Activated naive CD8-positive, alpha-beta T cell treated with anti-CD3 and anti-CD28 coated beads, Interleukin-2, amount 10 ng/mL, durations not matched to agents 7 days and 5 days (primary cell): ENCODE measurements around the gene APOL2. TPM values are rescaled to one million over a fixed set of nuclear protein-coding genes. Genes with fewer than 3 reads are reported as not detected.
A peak's percentile ranks its signal among the peaks of the same experiment; 100 is the strongest.
"Not testable (repeated sequence)": the region's sequence is repeated elsewhere in the genome, so short reads cannot be mapped to it uniquely, and the experiment has no call there.

Experiments used
- ATAC-seq: fragments of 150-1000 bp; cut with Tn5 transposase; one replicate; pipeline ENCODE4 v1.10.0; 2021; ENCODE audit warnings: low read depth, moderate library complexity
- POLR2A ChIA-PET: fragments of 350-600 bp; sonication (Branson Sonifier 250); formaldehyde crosslinking; loops from one replicate; lab custom pipeline; 2021; ENCODE audit warnings: antibody characterized with exemption; lab: Charles Lee
- DNase-seq: peaks from one replicate; pipeline ENCODE4 v3.0.0; 2021
- H3K27ac Mint-ChIP-seq: one replicate; pipeline ENCODE4 v1.8.0; 2022; ENCODE audit warnings: mild to moderate bottlenecking, mixed read lengths
- H3K27me3 Mint-ChIP-seq: one replicate; pipeline ENCODE4 v1.8.0; 2022; ENCODE audit warnings: mild to moderate bottlenecking, moderate library complexity, mixed read lengths
- H3K36me3 Mint-ChIP-seq: one replicate; pipeline ENCODE4 v1.8.0; 2021; ENCODE audit warnings: mild to moderate bottlenecking, mixed read lengths
- H3K4me1 Mint-ChIP-seq: one replicate; pipeline ENCODE4 v1.8.0; 2021; ENCODE audit warnings: mixed read lengths
- H3K4me3 Mint-ChIP-seq: one replicate; pipeline ENCODE4 v1.8.0; 2022; ENCODE audit warnings: mild to moderate bottlenecking, moderate library complexity, mixed read lengths
- H3K9me3 Mint-ChIP-seq: one replicate; pipeline ENCODE4 v1.8.0; 2021; ENCODE audit warnings: mixed read lengths
- total RNA-seq, 2 experiments: library from RNA; stranded (reverse); gene quantifications; one replicate each; pipeline ENCODE4 v1.2.3, GENCODE V29; 2021

The APOL2 gene
- total RNA-seq, 2 experiments from 2014 or later: 77.8 to 85.0 TPM

GRCh38 chr22:36258701-36259614 lies 19.6 kb upstream of the APOL2 start:
- DNase-seq (peak; percentile 42), ATAC-seq (peak; percentile 72)
- H3K27ac Mint-ChIP-seq: peak overlapping the region; percentile 83
- H3K27me3 Mint-ChIP-seq: no peaks in the 10 kb centered on the region
- H3K36me3 Mint-ChIP-seq: peaks cover 27% of the 10 kb centered on the region
- POLR2A ChIA-PET: interaction anchor here (0.6 kb wide), 1 partner anchor 118 kb away, joined by 3 read pairs; no protein-coding TSS in a partner anchor
- H3K4me1 Mint-ChIP-seq: peaks cover 42% of the 10 kb centered on the region
- no peaks in the 10 kb centered on the region for H3K9me3 Mint-ChIP-seq
- H3K4me3 Mint-ChIP-seq: peak overlapping the region; percentile 57

GRCh38 chr22:36257948-36258670 lies 18.8 kb upstream of the APOL2 start:
- Mint-ChIP-seq H3K36me3 (peaks cover 22% of the 10 kb centered on the region), H3K27ac (peak overlapping the region; percentile 83), H3K9me3 (no peaks in the 10 kb centered on the region), H3K4me3 (peak overlapping the region; percentile 57), H3K27me3 (no peaks in the 10 kb centered on the region), H3K4me1 (peaks cover 46% of the 10 kb centered on the region)
- POLR2A ChIA-PET: interaction anchor here (0.6 kb wide), 1 partner anchor 60 kb away, joined by 3 read pairs; no protein-coding TSS in a partner anchor
- DNase-seq (no peak), ATAC-seq (no peak)

GRCh38 chr22:36257308-36257707 lies 18.0 kb upstream of the APOL2 start:
- Mint-ChIP-seq H3K4me3 (no peak overlapping the region), H3K27ac (peak overlapping the region; percentile 43), H3K9me3 (no peaks in the 10 kb centered on the region), H3K4me1 (peaks cover 51% of the 10 kb centered on the region), H3K27me3 (no peaks in the 10 kb centered on the region), H3K36me3 (peaks cover 21% of the 10 kb centered on the region)
- POLR2A ChIA-PET: no interaction called here
- ATAC-seq: no peak
- no peak for DNase-seq

- POLR2A ChIA-PET: no interaction called here
- Mint-ChIP-seq H3K27ac (peak overlapping the region; percentile 27), H3K27me3 (no peaks in the 10 kb centered on the region), H3K4me3 (peak overlapping the region; percentile 4), H3K4me1 (peaks cover 51% of the 10 kb centered on the region), H3K9me3 (no peaks in the 10 kb centered on the region), H3K36me3 (peaks cover 18% of the 10 kb centered on the region)
- DNase-seq: no peak
- no peak for ATAC-seq
These were observed 17.2 kb upstream of the APOL2 start for GRCh38 chr22:36256478-36256877.

- H3K36me3 Mint-ChIP-seq: peaks cover 14% of the 10 kb centered on the region
- POLR2A ChIA-PET, DNase-seq, ATAC-seq, H3K9me3 Mint-ChIP-seq, H3K27me3 Mint-ChIP-seq: not testable (repeated sequence)
- H3K27ac Mint-ChIP-seq: peak overlapping the region; percentile 75
- H3K4me3 Mint-ChIP-seq: peak overlapping the region; percentile 76
- H3K4me1 Mint-ChIP-seq: peaks cover 51% of the 10 kb centered on the region
These were observed 16.2 kb upstream of the APOL2 start for GRCh38 chr22:36255572-36255971.

- Mint-ChIP-seq H3K36me3 (peaks cover 14% of the 10 kb centered on the region), H3K4me3 (peak overlapping the region; percentile 92), H3K27me3 (no peaks in the 10 kb centered on the region), H3K9me3 (peaks cover 1% of the 10 kb centered on the region), H3K4me1 (peaks cover 43% of the 10 kb centered on the region), H3K27ac (peak overlapping the region; percentile 93)
- ATAC-seq: no peak
- POLR2A ChIA-PET: interaction anchor here (0.8 to 2.9 kb wide), 7 partner anchors 13 to 93 kb away, joined by 3 to 26 read pairs (median 4); partner anchors contain the start of genes APOL2 and APOL3
- no peak for DNase-seq
These were observed 14.5 kb upstream of the APOL2 start for GRCh38 chr22:36253523-36254490.

GRCh38 chr22:36252754-36253522 lies 13.6 kb upstream of the APOL2 start, which contains the start of gene APOL1:
Gene APOL1 (plus strand): TSS chr22:36253133. CDS start chr22:36254956, 1,823 bp downstream.
- Mint-ChIP-seq H3K4me1 (peaks cover 34% of the 10 kb centered on the region), H3K27me3 (no peaks in the 10 kb centered on the region), H3K36me3 (peaks cover 14% of the 10 kb centered on the region), H3K9me3 (peaks cover 3% of the 10 kb centered on the region), H3K4me3 (peak within 1 kb of the TSS; percentile 92), H3K27ac (peak within 1 kb of the TSS; percentile 93)
- ATAC-seq: peak; percentile 95
- peak; percentile 52 for DNase-seq
- POLR2A ChIA-PET: interaction anchor here (0.8 to 2.9 kb wide), 7 partner anchors 12 to 92 kb away, joined by 3 to 26 read pairs (median 4); partner anchors contain the start of genes APOL2 and APOL3

GRCh38 chr22:36251979-36252608 lies 12.8 kb upstream of the APOL2 start:
- POLR2A ChIA-PET: interaction anchor here (1.0 to 2.9 kb wide), 5 partner anchors 11 to 23 kb away, joined by 3 to 26 read pairs (median 4); partner anchors contain the start of gene APOL2
- not testable (repeated sequence) for H3K27me3 Mint-ChIP-seq, H3K9me3 Mint-ChIP-seq, ATAC-seq, DNase-seq
- H3K4me3 Mint-ChIP-seq: peak overlapping the region; percentile 92
- peaks cover 14% of the 10 kb centered on the region for H3K36me3 Mint-ChIP-seq
- H3K27ac Mint-ChIP-seq: peak overlapping the region; percentile 93
- H3K4me1 Mint-ChIP-seq: peaks cover 29% of the 10 kb centered on the region

GRCh38 chr22:36250292-36250960 lies 11.1 kb upstream of the APOL2 start:
- not testable (repeated sequence) for H3K27me3 Mint-ChIP-seq

GRCh38 chr22:36249160-36249559 lies 9.8 kb upstream of the APOL2 start:
- no peaks in the 10 kb centered on the region for H3K27me3 Mint-ChIP-seq
- peaks cover 5% of the 10 kb centered on the region for H3K9me3 Mint-ChIP-seq
- H3K27ac Mint-ChIP-seq: no peak overlapping the region
- DNase-seq (no peak), ATAC-seq (no peak)
- H3K4me1 Mint-ChIP-seq: peaks cover 11% of the 10 kb centered on the region
- H3K36me3 Mint-ChIP-seq: peaks cover 6% of the 10 kb centered on the region
- POLR2A ChIA-PET: interaction anchor here (1.1 to 1.2 kb wide), 2 partner anchors 10 to 22 kb away, joined by 3 read pairs; partner anchors contain the start of gene APOL2
- no peak overlapping the region for H3K4me3 Mint-ChIP-seq

More at GRCh38 chr22:36250292-36250960, 11.1 kb upstream of the APOL2 start:
- ATAC-seq, DNase-seq, H3K36me3 Mint-ChIP-seq, H3K4me3 Mint-ChIP-seq, H3K27ac Mint-ChIP-seq, POLR2A ChIA-PET, H3K9me3 Mint-ChIP-seq: not testable (repeated sequence)
- peaks cover 16% of the 10 kb centered on the region for H3K4me1 Mint-ChIP-seq

GRCh38 chr22:36247955-36248354 lies 8.6 kb upstream of the APOL2 start:
- Mint-ChIP-seq H3K4me1 (peaks cover 5% of the 10 kb centered on the region), H3K9me3 (peaks cover 9% of the 10 kb centered on the region), H3K27me3 (peaks cover 4% of the 10 kb centered on the region), H3K36me3 (peaks cover 3% of the 10 kb centered on the region), H3K4me3 (no peak overlapping the region), H3K27ac (no peak overlapping the region)
- POLR2A ChIA-PET: no interaction called here
- DNase-seq (no peak), ATAC-seq (no peak)
